K562 (cell line): Measurements from ENCODE around the gene USP11. TPM values are rescaled to one million over a fixed set of nuclear protein-coding genes. Genes with fewer than 3 reads are reported as not detected.

Experiments
- ATAC-seq: fragments of 200-7000 bp; cut with Tn5 transposase; 3 replicates; pipeline ENCODE4 v1.9.1; 2020; ENCODE audit warnings: moderate library complexity
- BruUV-seq: library from RNA; stranded (reverse); fragments of 400-500 nt; replicated peaks from 2 replicates; lab custom pipeline; 2021; lab: Mats Ljungman, UMichigan
- CTCF ChIA-PET: fragments of 300-600 bp; formaldehyde crosslinking; extraction: SDS; loops from one replicate; lab custom pipeline; 2021; ENCODE audit warnings: low intra/inter-chr PET ratio; lab: Yijun Ruan, JAX
- POLR2A ChIA-PET: fragments of 300-600, 350-650 bp; sonication (Branson Sonifier 250); formaldehyde crosslinking; extraction: SDS; loops from one replicate; lab custom pipeline; 2021; ENCODE audit warnings: antibody characterized with exemption, inconsistent platforms; lab: Yijun Ruan, JAX
- DNase-seq, 4 experiments: peaks; one replicate each; pipeline versions ENCODE4 v3.0.0 to v3.0.0-alpha.2; 2011 to 2018; ENCODE audit warnings: low spot score in 3 of 4, mixed read lengths in 3 of 4; ENCODE audit errors: extremely low read depth in 1 of 4
- FAIRE-seq: peaks from 2 replicates; lab custom pipeline; 2011; peaks lifted over from hg19 to GRCh38; lab: Jason Lieb, UNC
- H2AFZ ChIP-seq: 2 replicates; pipeline ENCODE4 v1.6.0; 2011; ENCODE audit warnings: low read depth, low read length, control low read depth, inconsistent platforms
- H3K27ac ChIP-seq: fragments of 200-600 bp; 3 replicates; pipeline ENCODE4 v1.8.0; 2011; ENCODE audit warnings: low read depth, mild to moderate bottlenecking, control low read depth, inconsistent platforms, low read length, moderate library complexity, mixed read lengths; ENCODE audit errors: extremely low read depth
- H3K27me3 ChIP-seq, 2 experiments: fragments of 300-600 bp in 1 of 2; 2 replicates in 1 of 2; 3 replicates in 1 of 2; pipeline versions ENCODE4 v1.6.0 to v1.8.0; 2011; ENCODE audit warnings: inconsistent platforms in 2 of 2, low read length in 2 of 2, mild to moderate bottlenecking in 1 of 2, mixed read lengths in 1 of 2, moderate library complexity in 1 of 2; ENCODE audit not compliant: control insufficient read depth in 2 of 2, insufficient read depth in 2 of 2
- H3K36me3 ChIP-seq: fragments of 300-600 bp; 3 replicates; pipeline ENCODE4 v1.8.0; 2011; ENCODE audit warnings: mild to moderate bottlenecking, low read length, inconsistent platforms; ENCODE audit not compliant: control insufficient read depth, insufficient read depth
- H3K4me1 ChIP-seq, 2 experiments: fragments of 200-600 bp in 1 of 2; replicated peaks in 1 of 2; 2 replicates in 1 of 2; 3 replicates in 1 of 2; pipeline versions ENCODE4 v1.5.1 to v1.8.0; 2011; ENCODE audit warnings: inconsistent platforms in 2 of 2, low read length in 2 of 2, mild to moderate bottlenecking in 1 of 2, mixed read lengths in 1 of 2, moderate library complexity in 1 of 2; ENCODE audit not compliant: control insufficient read depth in 2 of 2, insufficient read depth in 2 of 2
- H3K4me2 ChIP-seq: 2 replicates; pipeline ENCODE4 v1.6.1; 2011; ENCODE audit warnings: low read length, control low read depth, inconsistent platforms, mixed read lengths; ENCODE audit not compliant: insufficient read depth
- H3K4me3 ChIP-seq: fragments of 200-600 bp; sonication (generic), shearing (Covaris generic); 2 replicates; pipeline ENCODE4 v1.5.1; 2016; ENCODE audit warnings: control low read depth, inconsistent platforms
- H3K79me2 ChIP-seq: fragments of 200-600 bp; 3 replicates; pipeline ENCODE4 v1.8.0; 2011; ENCODE audit warnings: low read length, inconsistent platforms; ENCODE audit not compliant: control insufficient read depth, insufficient read depth
- H3K9ac ChIP-seq, 2 experiments: 2 replicates each; pipeline versions ENCODE4 v1.6.0 to v1.6.1; 2011; ENCODE audit warnings: low read depth in 2 of 2, low read length in 2 of 2, control low read depth in 1 of 2, inconsistent platforms in 1 of 2, mild to moderate bottlenecking in 1 of 2, mixed read lengths in 1 of 2; ENCODE audit not compliant: insufficient read depth in 1 of 2
- H3K9me1 ChIP-seq: one replicate; pipeline ENCODE4 v1.6.0; 2011; ENCODE audit warnings: inconsistent platforms, mild to moderate bottlenecking, low read length, moderate library complexity; ENCODE audit not compliant: control insufficient read depth, insufficient read depth
- H3K9me3 ChIP-seq: replicated peaks from 2 replicates; pipeline ENCODE4 v1.5.1; 2011; ENCODE audit warnings: low read depth, low read length, inconsistent platforms; ENCODE audit not compliant: control insufficient read depth, insufficient read depth
- H4K20me1 ChIP-seq: replicated peaks from 2 replicates; pipeline ENCODE4 v1.6.1; 2011; ENCODE audit warnings: low read length, inconsistent platforms, mixed read lengths; ENCODE audit not compliant: control insufficient read depth, insufficient read depth
- CAMTA2 ChIP-seq: fragments of 250-450 bp; sonication (Bioruptor Pico); conservative IDR thresholded peaks from 2 replicates; pipeline ENCODE4 v1.5.1; 2022
- E2F5 ChIP-seq: sonication (generic); formaldehyde crosslinking; IDR thresholded peaks from 2 replicates; pipeline ENCODE4 v1.8.0; 2022; ENCODE audit warnings: mild to moderate bottlenecking, missing genetic modification reagents
- FOXK1 ChIP-seq: sonication (generic); formaldehyde crosslinking; IDR thresholded peaks from 2 replicates; pipeline ENCODE4 v1.8.0; 2022; ENCODE audit warnings: missing genetic modification reagents, mild to moderate bottlenecking, borderline replicate concordance
- GTF2E2 ChIP-seq: fragments of 200-800 bp; sonication (Bioruptor generic); IDR thresholded peaks from 2 replicates; pipeline ENCODE4 v1.6.1; 2016; ENCODE audit warnings: missing genetic modification characterization, missing compliant biosample characterization
- MED1 ChIP-seq: sonication (generic); formaldehyde crosslinking; IDR thresholded peaks from 2 replicates; pipeline ENCODE4 v1.8.1; 2023; ENCODE audit warnings: missing genetic modification reagents, borderline replicate concordance
- NONO ChIP-seq, 2 experiments: fragments of 200-400 bp in 1 of 2; fragments of 450-650 bp in 1 of 2; formaldehyde crosslinking in 1 of 2; IDR thresholded peaks; 2 replicates each; pipeline ENCODE4 v1.6.1; 2017; ENCODE audit warnings: low read depth in 2 of 2, mild to moderate bottlenecking in 2 of 2, moderate library complexity in 2 of 2, low read length in 1 of 2
- RBM25 ChIP-seq: fragments of 200-400 bp; formaldehyde crosslinking; IDR thresholded peaks from 2 replicates; pipeline ENCODE4 v1.6.1; 2018; ENCODE audit warnings: low read length, low read depth, moderate library complexity; ENCODE audit not compliant: severe bottlenecking
- RBM39 ChIP-seq: fragments of 200-400 bp; formaldehyde crosslinking; optimal IDR thresholded peaks from 2 replicates; pipeline ENCODE3; 2018; ENCODE audit warnings: low read depth, low read length
- SMARCB1 ChIP-seq: IDR thresholded peaks from 2 replicates; pipeline ENCODE4 v1.6.1; 2011; ENCODE audit warnings: improper control_type of control experiment, low read depth; ENCODE audit not compliant: insufficient read length
- THRA ChIP-seq: fragments of 450-650 bp; IDR thresholded peaks from 2 replicates; pipeline ENCODE4 v1.6.1; 2017; ENCODE audit warnings: mild to moderate bottlenecking, moderate library complexity
- ZC3H4 ChIP-seq: sonication (generic); formaldehyde crosslinking; IDR thresholded peaks from 2 replicates; pipeline ENCODE4 v1.9.0; 2021; ENCODE audit warnings: missing genetic modification reagents, borderline replicate concordance
- ZNF134 ChIP-seq: fragments of 250-450 bp; sonication (Bioruptor Pico); conservative IDR thresholded peaks from 2 replicates; pipeline ENCODE4 v1.4.0; 2020
- ZNF165 ChIP-seq: fragments of 250-450 bp; sonication (Bioruptor Pico); IDR thresholded peaks from 2 replicates; pipeline ENCODE4 v1.4.0; 2020; ENCODE audit warnings: borderline replicate concordance
- ZNF232 ChIP-seq: sonication (generic); formaldehyde crosslinking; IDR thresholded peaks from 2 replicates; pipeline ENCODE4 v1.8.0; 2022; ENCODE audit warnings: mild to moderate bottlenecking, missing genetic modification reagents
- ZNF436 ChIP-seq: fragments of 250-450, 450-650 bp; sonication (Bioruptor Pico); formaldehyde crosslinking; IDR thresholded peaks from 2 replicates; pipeline ENCODE4 v1.7.0; 2020; ENCODE audit warnings: mild to moderate bottlenecking
- WGBS: fragments of 100-300 bp; shearing (Covaris generic); methylation state at CpG from one replicate; pipeline ENCODE4 v1.1.6; 2016; ENCODE audit warnings: low coverage, mixed read lengths; ENCODE audit not compliant: insufficient coverage; ENCODE audit errors: missing lambda C conversion rate; 5-methylcytosine and 5-hydroxymethylcytosine counted together
- in situ Hi-C: fragments of 300-500 bp; cut with MboI; formaldehyde crosslinking; loops from 4 replicates; pipeline ENCODE4 v1.15.0; 2018; ENCODE audit warnings: inconsistent platforms, mixed read lengths
- intact Hi-C: fragments of 100-400 bp; cut with micrococcal nuclease; formaldehyde crosslinking; loops from 2 replicates; pipeline ENCODE4 v1.14.2; 2022
- polyA plus RNA-seq, 8 experiments: library from polyadenylated mRNA; depleted of rRNA in 4 of 8; stranded (reverse) in 5 of 8; unstranded in 3 of 8; fragments of >200 nt; fragmentation: Nextera tagmentation in 2 of 8; fragmentation: Illumina TruSeq in 1 of 8; extraction: Ambion mirVana in 2 of 8; extraction: Trizol in 1 of 8; gene quantifications; 2 replicates each; pipeline versions ENCODE4 v1.2.1 to v1.2.3, GENCODE V29; 2011 to 2014; ENCODE audit warnings: inconsistent platforms in 1 of 8, missing spikeins in 1 of 8
- total RNA-seq, 7 experiments: library from RNA; depleted of rRNA in 6 of 7; stranded (reverse); fragments of >200 nt in 6 of 7; fragmentation: Illumina TruSeq in 2 of 7; extraction: Trizol in 2 of 7; gene quantifications; 2 replicates each; pipeline versions ENCODE4 v1.2.1 to v1.2.3, GENCODE V29; 2011 to 2021; ENCODE audit warnings: low replicate concordance in 1 of 7

USP11 gene
- total and polyA plus RNA-seq, 9 of the 15 experiments (the other 6 are each of a cell fraction or from before 2014, with no cell fraction given) = 2.5 to 29.0 (median 11.7) TPM

- FAIRE-seq (no peak), DNase-seq (no peak), ATAC-seq (no peak)
- Histone ChIP-seq H3K27ac (no peak overlapping the region), H3K4me1 (no peaks in the 10 kb centered on the region), H3K4me2 (no peak overlapping the region), H3K79me2 (no peaks in the 10 kb centered on the region), H3K9ac (no peak overlapping the region), H3K4me3 (no peak overlapping the region), H4K20me1 (no peaks in the 10 kb centered on the region), H3K36me3 (no peaks in the 10 kb centered on the region; the same call in 2 of the 3 replicates), H2AFZ (no peak overlapping the region), H3K9me3 (no peaks in the 10 kb centered on the region), H3K27me3 (no peaks in the 10 kb centered on the region), H3K9me1 (no peaks in the 10 kb centered on the region)
- intact Hi-C loops (no loop called here), in situ Hi-C loops (no loop called here)
- TF ChIP-seq FOXK1 (CRISPR knock-in tag) = no peak
- 67% methylated on average over 8 of the region's 16 CpGs for WGBS
- ChIA-PET CTCF (no interaction called here), POLR2A (no interaction called here)
- no TSS peak for BruUV-seq
Measured at GRCh38 chrX:47244676-47245075, 11.9 kb downstream of the USP11 start.

GRCh38 chrX:47245156-47245555 is 12.3 kb downstream of the USP11 start:
- FAIRE-seq = no peak
- intact Hi-C loops (no loop called here), in situ Hi-C loops (no loop called here)
- no peak for DNase-seq
- Histone ChIP-seq H3K4me3 (no peak overlapping the region), H3K36me3 (no peaks in the 10 kb centered on the region), H2AFZ (no peak overlapping the region), H3K27ac (no peak overlapping the region), H3K9me1 (no peaks in the 10 kb centered on the region), H3K79me2 (no peaks in the 10 kb centered on the region), H4K20me1 (no peaks in the 10 kb centered on the region), H3K9ac (no peak overlapping the region), H3K27me3 (no peaks in the 10 kb centered on the region), H3K9me3 (no peaks in the 10 kb centered on the region), H3K4me1 (no peaks in the 10 kb centered on the region), H3K4me2 (no peak overlapping the region)
- BruUV-seq = no TSS peak
- ChIA-PET CTCF (no interaction called here), POLR2A (interaction anchor here (0.6 kb wide), 1 partner anchor 10 kb away, joined by 3 read pairs; no protein-coding TSS in a partner anchor)
- WGBS = 65% methylated on average over 8 of the region's 10 CpGs
- no peak for ATAC-seq
- TF ChIP-seq NONO (IDR thresholded peaks at IDR 0.05; ENCODE audit: low read depth in 2 of 2, low read length in 1 of 2) (no peak), MED1 (no peak), CAMTA2 (CRISPR knock-in tag) (no peak), ZC3H4 (CRISPR knock-in tag) (no peak), THRA (no peak), RBM39 (no peak), ZNF134 (CRISPR knock-in tag) (no peak), ZNF436 (CRISPR knock-in tag) (no peak), RBM25 (no peak), E2F5 (CRISPR knock-in tag) (no peak), ZNF232 (CRISPR knock-in tag) (no peak), SMARCB1 (no peak), GTF2E2 (no peak), ZNF165 (CRISPR knock-in tag) (no peak)
